ENCODE measurements around the gene NTRK3. TPM values are rescaled to one million over a fixed set of nuclear protein-coding genes. Genes with fewer than 3 reads are reported as not detected.

Gene NTRK3
- total and polyA plus RNA-seq, 2 of the 8 experiments (the other 6 are each of a cell fraction or from before 2014, with no cell fraction given) = 4.5 to 6.8 TPM

- H3K36me3 ChIP-seq (ENCODE audit: control insufficient read depth in 2 of 4, insufficient read depth in 4 of 4, low read length in 3 of 4) = no peaks in the 10 kb centered on the region
- POLR2A ChIA-PET (ENCODE audit: partially characterized antibody) = no interaction called here
- H3K9ac ChIP-seq (replicated peaks in 1 of 4; ENCODE audit: extremely low read depth in 1 of 4, low read depth in 3 of 4, low read length in 3 of 4) = no peak overlapping the region
- no peak overlapping the region for H2BK12ac ChIP-seq (ENCODE audit: low read depth, low read length)
- no peak overlapping the region for H2BK15ac ChIP-seq (ENCODE audit: low read length)
- FAIRE-seq (no peak), DNase-seq (ENCODE audit: low read depth in 1 of 2, low spot score in 2 of 2) (no peak)
- H3K27ac ChIP-seq (ENCODE audit: low read depth, low read length) = no peak overlapping the region
- no peak overlapping the region for H4K91ac ChIP-seq (replicated peaks; ENCODE audit: insufficient read length, low read length)
- no peak overlapping the region for H3K18ac ChIP-seq (ENCODE audit: extremely low read depth, low read length)
- H3K4me1 ChIP-seq (replicated peaks in 1 of 4; ENCODE audit: control insufficient read depth in 3 of 4, insufficient read depth in 4 of 4, low read length in 3 of 4) = no peaks in the 10 kb centered on the region
- no peak overlapping the region for H3K4me3 ChIP-seq (ENCODE audit: extremely low read depth in 1 of 4, insufficient read depth in 2 of 4, low read depth in 3 of 4, low read length in 4 of 4)
- no peak overlapping the region for H4K5ac ChIP-seq (ENCODE audit: insufficient read length, low read depth, low read length)
- H3K27me3 ChIP-seq (replicated peaks in 1 of 4; ENCODE audit: control insufficient read depth in 3 of 4, extremely low read depth in 1 of 4, insufficient read depth in 3 of 4, low read length in 3 of 4) = no peaks in the 10 kb centered on the region
- H3K4ac ChIP-seq (replicated peaks; ENCODE audit: insufficient read length, low read depth, low read length) = no peak overlapping the region
- no peaks in the 10 kb centered on the region for H4K20me1 ChIP-seq (replicated peaks in 1 of 2; ENCODE audit: control insufficient read depth in 1 of 2, insufficient read depth in 2 of 2, low read length in 2 of 2)
- H3K23me2 ChIP-seq (ENCODE audit: low read depth, low read length) = no peaks in the 10 kb centered on the region
- no peaks in the 10 kb centered on the region for H3K79me1 ChIP-seq (ENCODE audit: low read depth, low read length)
- H2BK20ac ChIP-seq (ENCODE audit: low read length) = no peak overlapping the region
- H3K23ac ChIP-seq (ENCODE audit: insufficient read length) = no peak overlapping the region
- no peaks in the 10 kb centered on the region for H3K79me2 ChIP-seq (ENCODE audit: control insufficient read depth in 1 of 2, insufficient read depth in 2 of 2, low read length in 2 of 2)
- H2BK120ac ChIP-seq (replicated peaks; ENCODE audit: low read depth, low read length) = no peak overlapping the region
- no peak for TF ChIP-seq CTBP2 (IDR thresholded peaks at IDR 0.05; ENCODE audit: borderline replicate concordance, insufficient read depth, insufficient read length, low read length)
- H2BK5ac ChIP-seq (ENCODE audit: low read depth, low read length) = no peak overlapping the region
- H3K14ac ChIP-seq (ENCODE audit: insufficient read length) = no peak overlapping the region
- H4K8ac ChIP-seq (ENCODE audit: extremely low read depth, insufficient read depth, low read length) = no peak overlapping the region
- H3K4me2 ChIP-seq (ENCODE audit: insufficient read depth in 1 of 2, low read depth in 2 of 2, low read length in 2 of 2) = no peak overlapping the region
- H2AFZ ChIP-seq (ENCODE audit: low read length) = no peak overlapping the region
- 90% methylated on average over 1 of the region's 3 CpGs; no CpG with 5 or more reads in 1 of the 2 experiments for WGBS, 2 experiments (ENCODE audit: extremely low coverage in 1 of 2, insufficient coverage in 1 of 2, insufficient read length in 1 of 2, insufficient replicate concordance in 2 of 2, low coverage in 1 of 2, low lambda C conversion rate in 2 of 2, missing lambda C conversion rate in 1 of 2)
- CTCF ChIA-PET (ENCODE audit: partially characterized antibody) = no interaction called here
- H3K56ac ChIP-seq (replicated peaks; ENCODE audit: insufficient read length, low read depth, low read length) = no peak overlapping the region
- no peak overlapping the region for H2AK5ac ChIP-seq (ENCODE audit: low read depth, low read length)
- no peaks in the 10 kb centered on the region for H3K9me3 ChIP-seq (ENCODE audit: insufficient read depth in 2 of 2, low read depth in 1 of 2, low read length in 1 of 2)
Observed at GRCh38 chr15:87947560-87947959, 309.0 kb downstream of the NTRK3 start.
